ENCODE results near the gene CLSTN2.
"Not testable (repeated sequence)": the region's sequence is repeated elsewhere in the genome, so short reads cannot be mapped to it uniquely, and the experiment has no call there.

Gene CLSTN2

GRCh38 chr3:140423146-140423545 lies 488.2 kb downstream of the CLSTN2 start:
- DNase-seq (ENCODE audit: extremely low read depth, low read depth), result no peak
- TF ChIP-seq CTCF (IDR thresholded peaks at IDR 0.05; ENCODE audit: low read depth, low read length), result no peak

- DNase-seq (ENCODE audit: extremely low read depth, low read depth), result not testable (repeated sequence)
These were observed 488.6 kb downstream of the CLSTN2 start for GRCh38 chr3:140423574-140423973.

- DNase-seq (ENCODE audit: extremely low read depth, low read depth), result no peak
- TF ChIP-seq CTCF (IDR thresholded peaks at IDR 0.05; ENCODE audit: low read depth, low read length), result no peak
These were observed 489.2 kb downstream of the CLSTN2 start for GRCh38 chr3:140424211-140424610.

DNA sequence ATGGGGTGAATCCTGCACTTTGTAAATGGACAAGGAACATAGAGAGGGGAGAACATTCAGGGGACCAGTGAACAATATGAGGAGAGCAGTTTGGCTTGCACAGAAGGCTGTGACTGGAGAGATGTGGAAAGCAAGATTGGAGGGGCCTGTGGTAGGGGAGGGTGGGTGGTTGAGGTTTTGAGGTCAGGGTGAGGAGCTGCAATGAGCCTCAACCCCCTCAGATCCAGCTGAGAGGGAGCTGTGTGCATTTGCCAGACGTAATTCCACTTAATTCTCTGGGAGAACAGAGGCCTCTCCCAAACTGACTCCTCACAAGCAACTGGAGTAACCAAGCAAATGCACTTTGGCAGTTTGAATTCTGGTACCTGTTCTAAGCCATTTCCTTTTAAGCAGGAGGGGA lies 489.7 kb downstream of the CLSTN2 start:
- DNase-seq (ENCODE audit: extremely low read depth, low read depth), result no peak
- no peak for TF ChIP-seq CTCF (IDR thresholded peaks at IDR 0.05; ENCODE audit: low read depth, low read length)

DNA sequence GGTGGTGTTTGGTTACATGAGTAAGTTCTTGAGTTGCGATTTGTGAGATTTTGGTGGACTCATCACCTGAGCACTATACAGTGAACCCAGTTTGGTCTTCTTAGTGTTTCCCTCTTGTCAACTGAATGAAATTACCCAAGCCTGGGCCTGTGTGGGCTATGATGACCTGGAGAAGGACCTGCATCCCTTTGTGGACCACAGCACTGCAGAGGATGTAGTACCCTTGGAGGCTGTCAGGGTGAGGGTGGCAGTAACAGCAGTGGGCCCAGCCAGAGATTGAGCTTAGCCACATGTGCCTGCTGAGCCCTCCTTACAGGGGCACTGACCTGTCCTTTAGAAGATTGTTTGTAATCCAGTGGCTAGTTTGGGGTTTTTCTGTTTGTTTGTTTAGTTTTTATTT lies 492.8 kb downstream of the CLSTN2 start:
- no peak for DNase-seq (ENCODE audit: extremely low read depth, low read depth)
- no peak for TF ChIP-seq CTCF (IDR thresholded peaks at IDR 0.05; ENCODE audit: low read depth, low read length)

GRCh38 chr3:140428380-140428779 lies 493.4 kb downstream of the CLSTN2 start:
- no peak for TF ChIP-seq CTCF (IDR thresholded peaks at IDR 0.05; ENCODE audit: low read depth, low read length)
- DNase-seq (ENCODE audit: extremely low read depth, low read depth), result no peak

GRCh38 chr3:140429791-140430190 lies 494.8 kb downstream of the CLSTN2 start:
- TF ChIP-seq CTCF (IDR thresholded peaks at IDR 0.05; ENCODE audit: low read depth, low read length), result no peak

DNA sequence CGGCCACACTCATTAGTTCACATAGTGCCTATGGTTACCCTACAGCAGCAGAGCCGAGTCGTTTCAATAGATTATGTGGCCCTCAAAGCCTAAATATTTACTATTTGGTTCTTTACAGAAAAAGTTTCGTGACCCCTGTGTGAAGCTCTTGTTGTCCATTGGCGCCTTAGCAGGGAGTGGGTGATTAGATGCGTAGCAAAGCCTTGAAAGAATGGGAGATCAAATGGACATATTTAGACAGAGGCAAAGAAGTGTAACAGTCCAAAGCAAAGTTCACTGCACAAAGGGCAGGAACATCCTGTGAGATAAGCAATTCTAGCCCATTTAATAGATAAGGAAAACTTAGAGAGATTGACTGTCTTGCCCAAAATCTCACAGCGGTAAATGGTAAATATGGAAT lies 495.5 kb downstream of the CLSTN2 start:
- no peak for DNase-seq (ENCODE audit: extremely low read depth, low read depth)
- no peak for TF ChIP-seq CTCF (IDR thresholded peaks at IDR 0.05; ENCODE audit: low read depth, low read length)

More at GRCh38 chr3:140429791-140430190, 494.8 kb downstream of the CLSTN2 start:
- no peak for DNase-seq (ENCODE audit: extremely low read depth, low read depth)
